Bronchial epithelial cell (primary cell): ENCODE measurements around the gene IKZF4. TPM values are rescaled to one million over a fixed set of nuclear protein-coding genes. Genes with fewer than 3 reads are reported as not detected.
"Not testable (repeated sequence)": the region's sequence is repeated elsewhere in the genome, so short reads cannot be mapped to it uniquely, and the experiment has no call there.

Experiments used
- DNase-seq: peaks from one replicate; pipeline ENCODE4 v3.0.0-alpha.2; 2010; ENCODE audit warnings: low read depth
- FAIRE-seq: peaks from 2 replicates; lab custom pipeline; 2011; peaks lifted over from hg19 to GRCh38; lab: Jason Lieb, UNC
- H3K27me3 ChIP-seq: 2 replicates; pipeline ENCODE4 v1.5.1; 2011; ENCODE audit warnings: low read length; ENCODE audit not compliant: control insufficient read depth, insufficient read depth
- H3K36me3 ChIP-seq: 2 replicates; pipeline ENCODE4 v1.5.1; 2011; ENCODE audit warnings: low read length; ENCODE audit not compliant: control insufficient read depth, insufficient read depth
- H3K4me3 ChIP-seq: 2 replicates; pipeline ENCODE4 v1.5.1; 2011; ENCODE audit warnings: mild to moderate bottlenecking, low read depth, low read length, control low read depth
- CTCF ChIP-seq: IDR thresholded peaks from 2 replicates; pipeline ENCODE4 v1.5.1; 2011; ENCODE audit warnings: mild to moderate bottlenecking, moderate library complexity, low read length, control low read depth, inconsistent platforms; ENCODE audit not compliant: insufficient read depth, severe bottlenecking
- total RNA-seq: library from RNA; depleted of rRNA; stranded (reverse); fragments of >200 nt; gene quantifications from 2 replicates; pipeline ENCODE4 v1.2.1, GENCODE V29; 2014

Gene IKZF4
- total RNA-seq, 1 donor from 2014 or later: 0.26 TPM

- Histone ChIP-seq H3K27me3 (no peaks in the 10 kb centered on the region), H3K4me3 (peak overlapping the region; percentile 98), H3K36me3 (no peaks in the 10 kb centered on the region)
- no peak for TF ChIP-seq CTCF
- DNase-seq (peak; percentile 43), FAIRE-seq (no peak)
These were observed 46.5 kb upstream of the IKZF4 start for GRCh38 chr12:55974308-55974730.

- Histone ChIP-seq H3K36me3 (no peaks in the 10 kb centered on the region), H3K4me3 (no peak overlapping the region), H3K27me3 (no peaks in the 10 kb centered on the region)
- FAIRE-seq (no peak), DNase-seq (no peak)
- TF ChIP-seq CTCF: no peak
These were observed 42.5 kb upstream of the IKZF4 start for GRCh38 chr12:55978393-55978792.

GRCh38 chr12:55979069-55979468 lies 41.8 kb upstream of the IKZF4 start:
- DNase-seq (no peak), FAIRE-seq (no peak)
- H3K36me3 ChIP-seq: peaks cover 2% of the 10 kb centered on the region
- TF ChIP-seq CTCF: no peak
- H3K27me3 ChIP-seq: no peaks in the 10 kb centered on the region
- H3K4me3 ChIP-seq: no peak overlapping the region

- H3K4me3 ChIP-seq, FAIRE-seq, H3K27me3 ChIP-seq, H3K36me3 ChIP-seq: not testable (repeated sequence)
- DNase-seq: peak; percentile 64
These were observed 39.0 kb upstream of the IKZF4 start for GRCh38 chr12:55981882-55982281.

- H3K27me3 ChIP-seq: no peaks in the 10 kb centered on the region
- DNase-seq (no peak), FAIRE-seq (no peak)
- H3K4me3 ChIP-seq: no peak overlapping the region
- H3K36me3 ChIP-seq: peaks cover 10% of the 10 kb centered on the region
- no peak for TF ChIP-seq CTCF
These were observed 38.4 kb upstream of the IKZF4 start for GRCh38 chr12:55982319-55982936.

GRCh38 chr12:55983232-55983842 lies 37.5 kb upstream of the IKZF4 start:
- FAIRE-seq: no peak

More at GRCh38 chr12:55983232-55983842, 37.5 kb upstream of the IKZF4 start:
- H3K4me3 ChIP-seq: no peak overlapping the region
- TF ChIP-seq CTCF: no peak
- peaks cover 10% of the 10 kb centered on the region for H3K36me3 ChIP-seq
- DNase-seq: no peak
- no peaks in the 10 kb centered on the region for H3K27me3 ChIP-seq
